GM23338 (cell line): ENCODE results near the gene SRSF5. TPM values are rescaled to one million over a fixed set of nuclear protein-coding genes. Genes with fewer than 3 reads are reported as not detected.

ENCODE experiments used
- ATAC-seq: fragments of 200-7000 bp; cut with Tn5 transposase; 3 replicates; pipeline ENCODE4 v1.9.1; 2020
- DNase-seq: peaks from one replicate; pipeline ENCODE4 v3.0.0-alpha.2; 2015; ENCODE audit warnings: low spot score
- H2AFZ ChIP-seq: fragments of 200-600 bp; sonication (generic); 2 replicates; pipeline ENCODE4 v1.8.0; 2016; ENCODE audit warnings: antibody characterized with exemption, mild to moderate bottlenecking, moderate library complexity
- H3F3A ChIP-seq: fragments of 200-600 bp; sonication (generic); replicated peaks from 2 replicates; pipeline ENCODE4 v1.8.0; 2017; ENCODE audit warnings: antibody characterized with exemption, mixed run types, low read depth
- H3K27ac ChIP-seq: fragments of 200-600 bp; sonication (generic); 2 replicates; pipeline ENCODE4 v1.6.1; 2016; ENCODE audit warnings: low read depth
- H3K27me3 ChIP-seq: fragments of 200-600 bp; sonication (generic); 2 replicates; pipeline ENCODE4 v1.8.0; 2016; ENCODE audit warnings: mild to moderate bottlenecking, mixed run types, moderate library complexity; ENCODE audit not compliant: insufficient read depth
- H3K36me3 ChIP-seq: fragments of 200-600 bp; sonication (generic); 2 replicates; pipeline ENCODE4 v1.8.0; 2016; ENCODE audit warnings: mild to moderate bottlenecking; ENCODE audit not compliant: insufficient read depth
- H3K4me1 ChIP-seq: fragments of 200-600 bp; sonication (generic); 2 replicates; pipeline ENCODE4 v1.8.0; 2016; ENCODE audit warnings: mild to moderate bottlenecking, moderate library complexity; ENCODE audit not compliant: insufficient read depth
- H3K4me2 ChIP-seq: fragments of 200-600 bp; sonication (generic); 2 replicates; pipeline ENCODE4 v1.7.1; 2017; ENCODE audit warnings: mixed run types
- H3K4me3 ChIP-seq: fragments of 200-600 bp; sonication (generic); 2 replicates; pipeline ENCODE4 v1.6.1; 2016; ENCODE audit warnings: mixed run types
- H3K79me2 ChIP-seq: fragments of 200-600 bp; sonication (generic); replicated peaks from 2 replicates; pipeline ENCODE4 v1.8.0; 2017; ENCODE audit warnings: mild to moderate bottlenecking; ENCODE audit not compliant: insufficient read depth
- H3K9me2 ChIP-seq: fragments of 200-600 bp; sonication (generic); 2 replicates; pipeline ENCODE4 v1.8.0; 2017; ENCODE audit not compliant: insufficient read depth
- H4K20me1 ChIP-seq: fragments of 200-600 bp; sonication (generic); replicated peaks from 2 replicates; pipeline ENCODE4 v1.8.0; 2017; ENCODE audit warnings: mild to moderate bottlenecking; ENCODE audit not compliant: insufficient read depth
- H3K27ac Mint-ChIP-seq: 2 replicates; pipeline ENCODE4 v1.8.0; 2020; ENCODE audit warnings: inconsistent platforms, mild to moderate bottlenecking, moderate library complexity, mixed read lengths
- H3K27me3 Mint-ChIP-seq: 3 replicates; pipeline ENCODE4 v1.8.0; 2022; ENCODE audit warnings: low read depth, mild to moderate bottlenecking, moderate library complexity, mixed read lengths, inconsistent platforms; ENCODE audit not compliant: insufficient read depth, poor library complexity
- H3K36me3 Mint-ChIP-seq: 3 replicates; pipeline ENCODE4 v1.8.0; 2021; ENCODE audit warnings: low read depth, mild to moderate bottlenecking, inconsistent platforms, moderate library complexity, mixed read lengths
- H3K4me1 Mint-ChIP-seq: 3 replicates; pipeline ENCODE4 v1.8.0; 2020; ENCODE audit warnings: mild to moderate bottlenecking, inconsistent platforms, mixed read lengths
- H3K4me3 Mint-ChIP-seq: 3 replicates; pipeline ENCODE4 v1.8.0; 2021; ENCODE audit warnings: moderate library complexity, mild to moderate bottlenecking, inconsistent platforms, mixed read lengths
- H3K9me3 Mint-ChIP-seq: 3 replicates; pipeline ENCODE4 v1.8.0; 2020; ENCODE audit warnings: moderate library complexity, mild to moderate bottlenecking, inconsistent platforms, mixed read lengths
- EZH2phosphoT487 ChIP-seq: fragments of 200-600 bp; sonication (generic); IDR thresholded peaks from one replicate; pipeline ENCODE4 v1.8.1; 2018; ENCODE audit warnings: antibody characterized with exemption; ENCODE audit not compliant: unreplicated experiment
- NANOG ChIP-seq: IDR thresholded peaks from 2 replicates; pipeline ENCODE4 v1.6.1; 2016; ENCODE audit warnings: antibody characterized with exemption, borderline replicate concordance
- polyA plus RNA-seq: library from polyadenylated mRNA; unstranded; fragments of >200 nt; fragmentation: Nextera tagmentation; extraction: Ambion mirVana; gene quantifications from 2 replicates; pipeline ENCODE4 v1.2.1, GENCODE V29; 2016
- total RNA-seq: library from RNA; depleted of rRNA; stranded (reverse); fragments of >200 nt; shearing (Covaris generic); gene quantifications from 2 replicates; pipeline ENCODE4 v1.2.3, GENCODE V29; 2014
- TF ChIP-seq, protein P1 (sequence below): IDR thresholded peaks from one replicate; pipeline ENCODE4 v1.6.1; 2018; ENCODE audit warnings: antibody characterized with exemption; ENCODE audit not compliant: unreplicated experiment
- TF ChIP-seq, protein P2 (sequence below): IDR thresholded peaks from 2 replicates; pipeline ENCODE4 v1.6.1; 2016; ENCODE audit warnings: antibody characterized with exemption
- TF ChIP-seq, protein P3 (sequence below): fragments of 250-450 bp; sonication (Bioruptor Pico); IDR thresholded peaks from 2 replicates; pipeline ENCODE4 v1.5.0; 2020; ENCODE audit warnings: mild to moderate bottlenecking, moderate library complexity

SRSF5 gene
- total and polyA plus RNA-seq, 2 experiments from 2014 or later, result 172 to 389 TPM

DNA sequence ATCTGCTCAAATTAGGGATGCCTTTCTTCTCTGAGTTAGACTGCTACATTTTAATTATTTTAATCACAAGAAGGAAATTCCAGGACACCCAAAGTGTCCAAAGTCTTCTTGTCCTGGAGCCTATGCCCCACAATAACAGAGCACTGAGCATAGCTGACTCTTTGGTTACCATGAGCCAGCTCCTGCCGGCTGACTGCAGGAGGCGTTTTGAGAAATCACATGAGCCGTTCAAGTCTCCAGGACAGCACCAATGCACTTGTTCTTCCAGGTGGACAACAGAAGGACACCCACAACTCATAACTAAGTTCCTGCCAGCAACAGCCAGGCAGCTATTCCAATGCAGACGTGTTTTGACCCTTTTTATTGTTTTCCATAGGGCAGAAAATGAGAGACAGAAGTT lies 46.0 kb upstream of the SRSF5 start:
- no peak overlapping the region for H3K27ac Mint-ChIP-seq
- Histone ChIP-seq H2AFZ (no peak overlapping the region), H3K4me2 (no peak overlapping the region), H3K27me3 (peaks cover 3% of the 10 kb centered on the region; the same call in 1 of the 2 replicates), H3K9me2 (no peaks in the 10 kb centered on the region), H4K20me1 (no peaks in the 10 kb centered on the region), H3K4me1 (no peaks in the 10 kb centered on the region), H3K36me3 (no peaks in the 10 kb centered on the region), H3K27ac (no peak overlapping the region), H3K4me3 (no peak overlapping the region), H3F3A (no peaks in the 10 kb centered on the region), H3K79me2 (no peaks in the 10 kb centered on the region)
- H3K4me1 Mint-ChIP-seq, result peaks cover 16% of the 10 kb centered on the region
- H3K9me3 Mint-ChIP-seq, result no peaks in the 10 kb centered on the region
- H3K4me3 Mint-ChIP-seq, result no peak overlapping the region
- peaks cover 8% of the 10 kb centered on the region for H3K27me3 Mint-ChIP-seq
- DNase-seq (no peak), ATAC-seq (no peak)
- TF ChIP-seq, protein P1, sequence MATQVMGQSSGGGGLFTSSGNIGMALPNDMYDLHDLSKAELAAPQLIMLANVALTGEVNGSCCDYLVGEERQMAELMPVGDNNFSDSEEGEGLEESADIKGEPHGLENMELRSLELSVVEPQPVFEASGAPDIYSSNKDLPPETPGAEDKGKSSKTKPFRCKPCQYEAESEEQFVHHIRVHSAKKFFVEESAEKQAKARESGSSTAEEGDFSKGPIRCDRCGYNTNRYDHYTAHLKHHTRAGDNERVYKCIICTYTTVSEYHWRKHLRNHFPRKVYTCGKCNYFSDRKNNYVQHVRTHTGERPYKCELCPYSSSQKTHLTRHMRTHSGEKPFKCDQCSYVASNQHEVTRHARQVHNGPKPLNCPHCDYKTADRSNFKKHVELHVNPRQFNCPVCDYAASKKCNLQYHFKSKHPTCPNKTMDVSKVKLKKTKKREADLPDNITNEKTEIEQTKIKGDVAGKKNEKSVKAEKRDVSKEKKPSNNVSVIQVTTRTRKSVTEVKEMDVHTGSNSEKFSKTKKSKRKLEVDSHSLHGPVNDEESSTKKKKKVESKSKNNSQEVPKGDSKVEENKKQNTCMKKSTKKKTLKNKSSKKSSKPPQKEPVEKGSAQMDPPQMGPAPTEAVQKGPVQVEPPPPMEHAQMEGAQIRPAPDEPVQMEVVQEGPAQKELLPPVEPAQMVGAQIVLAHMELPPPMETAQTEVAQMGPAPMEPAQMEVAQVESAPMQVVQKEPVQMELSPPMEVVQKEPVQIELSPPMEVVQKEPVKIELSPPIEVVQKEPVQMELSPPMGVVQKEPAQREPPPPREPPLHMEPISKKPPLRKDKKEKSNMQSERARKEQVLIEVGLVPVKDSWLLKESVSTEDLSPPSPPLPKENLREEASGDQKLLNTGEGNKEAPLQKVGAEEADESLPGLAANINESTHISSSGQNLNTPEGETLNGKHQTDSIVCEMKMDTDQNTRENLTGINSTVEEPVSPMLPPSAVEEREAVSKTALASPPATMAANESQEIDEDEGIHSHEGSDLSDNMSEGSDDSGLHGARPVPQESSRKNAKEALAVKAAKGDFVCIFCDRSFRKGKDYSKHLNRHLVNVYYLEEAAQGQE, result no peak
- TF ChIP-seq, protein P2, sequence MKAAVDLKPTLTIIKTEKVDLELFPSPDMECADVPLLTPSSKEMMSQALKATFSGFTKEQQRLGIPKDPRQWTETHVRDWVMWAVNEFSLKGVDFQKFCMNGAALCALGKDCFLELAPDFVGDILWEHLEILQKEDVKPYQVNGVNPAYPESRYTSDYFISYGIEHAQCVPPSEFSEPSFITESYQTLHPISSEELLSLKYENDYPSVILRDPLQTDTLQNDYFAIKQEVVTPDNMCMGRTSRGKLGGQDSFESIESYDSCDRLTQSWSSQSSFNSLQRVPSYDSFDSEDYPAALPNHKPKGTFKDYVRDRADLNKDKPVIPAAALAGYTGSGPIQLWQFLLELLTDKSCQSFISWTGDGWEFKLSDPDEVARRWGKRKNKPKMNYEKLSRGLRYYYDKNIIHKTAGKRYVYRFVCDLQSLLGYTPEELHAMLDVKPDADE, result no peak
- TF ChIP-seq NANOG, result no peak
- TF ChIP-seq, protein P3, sequence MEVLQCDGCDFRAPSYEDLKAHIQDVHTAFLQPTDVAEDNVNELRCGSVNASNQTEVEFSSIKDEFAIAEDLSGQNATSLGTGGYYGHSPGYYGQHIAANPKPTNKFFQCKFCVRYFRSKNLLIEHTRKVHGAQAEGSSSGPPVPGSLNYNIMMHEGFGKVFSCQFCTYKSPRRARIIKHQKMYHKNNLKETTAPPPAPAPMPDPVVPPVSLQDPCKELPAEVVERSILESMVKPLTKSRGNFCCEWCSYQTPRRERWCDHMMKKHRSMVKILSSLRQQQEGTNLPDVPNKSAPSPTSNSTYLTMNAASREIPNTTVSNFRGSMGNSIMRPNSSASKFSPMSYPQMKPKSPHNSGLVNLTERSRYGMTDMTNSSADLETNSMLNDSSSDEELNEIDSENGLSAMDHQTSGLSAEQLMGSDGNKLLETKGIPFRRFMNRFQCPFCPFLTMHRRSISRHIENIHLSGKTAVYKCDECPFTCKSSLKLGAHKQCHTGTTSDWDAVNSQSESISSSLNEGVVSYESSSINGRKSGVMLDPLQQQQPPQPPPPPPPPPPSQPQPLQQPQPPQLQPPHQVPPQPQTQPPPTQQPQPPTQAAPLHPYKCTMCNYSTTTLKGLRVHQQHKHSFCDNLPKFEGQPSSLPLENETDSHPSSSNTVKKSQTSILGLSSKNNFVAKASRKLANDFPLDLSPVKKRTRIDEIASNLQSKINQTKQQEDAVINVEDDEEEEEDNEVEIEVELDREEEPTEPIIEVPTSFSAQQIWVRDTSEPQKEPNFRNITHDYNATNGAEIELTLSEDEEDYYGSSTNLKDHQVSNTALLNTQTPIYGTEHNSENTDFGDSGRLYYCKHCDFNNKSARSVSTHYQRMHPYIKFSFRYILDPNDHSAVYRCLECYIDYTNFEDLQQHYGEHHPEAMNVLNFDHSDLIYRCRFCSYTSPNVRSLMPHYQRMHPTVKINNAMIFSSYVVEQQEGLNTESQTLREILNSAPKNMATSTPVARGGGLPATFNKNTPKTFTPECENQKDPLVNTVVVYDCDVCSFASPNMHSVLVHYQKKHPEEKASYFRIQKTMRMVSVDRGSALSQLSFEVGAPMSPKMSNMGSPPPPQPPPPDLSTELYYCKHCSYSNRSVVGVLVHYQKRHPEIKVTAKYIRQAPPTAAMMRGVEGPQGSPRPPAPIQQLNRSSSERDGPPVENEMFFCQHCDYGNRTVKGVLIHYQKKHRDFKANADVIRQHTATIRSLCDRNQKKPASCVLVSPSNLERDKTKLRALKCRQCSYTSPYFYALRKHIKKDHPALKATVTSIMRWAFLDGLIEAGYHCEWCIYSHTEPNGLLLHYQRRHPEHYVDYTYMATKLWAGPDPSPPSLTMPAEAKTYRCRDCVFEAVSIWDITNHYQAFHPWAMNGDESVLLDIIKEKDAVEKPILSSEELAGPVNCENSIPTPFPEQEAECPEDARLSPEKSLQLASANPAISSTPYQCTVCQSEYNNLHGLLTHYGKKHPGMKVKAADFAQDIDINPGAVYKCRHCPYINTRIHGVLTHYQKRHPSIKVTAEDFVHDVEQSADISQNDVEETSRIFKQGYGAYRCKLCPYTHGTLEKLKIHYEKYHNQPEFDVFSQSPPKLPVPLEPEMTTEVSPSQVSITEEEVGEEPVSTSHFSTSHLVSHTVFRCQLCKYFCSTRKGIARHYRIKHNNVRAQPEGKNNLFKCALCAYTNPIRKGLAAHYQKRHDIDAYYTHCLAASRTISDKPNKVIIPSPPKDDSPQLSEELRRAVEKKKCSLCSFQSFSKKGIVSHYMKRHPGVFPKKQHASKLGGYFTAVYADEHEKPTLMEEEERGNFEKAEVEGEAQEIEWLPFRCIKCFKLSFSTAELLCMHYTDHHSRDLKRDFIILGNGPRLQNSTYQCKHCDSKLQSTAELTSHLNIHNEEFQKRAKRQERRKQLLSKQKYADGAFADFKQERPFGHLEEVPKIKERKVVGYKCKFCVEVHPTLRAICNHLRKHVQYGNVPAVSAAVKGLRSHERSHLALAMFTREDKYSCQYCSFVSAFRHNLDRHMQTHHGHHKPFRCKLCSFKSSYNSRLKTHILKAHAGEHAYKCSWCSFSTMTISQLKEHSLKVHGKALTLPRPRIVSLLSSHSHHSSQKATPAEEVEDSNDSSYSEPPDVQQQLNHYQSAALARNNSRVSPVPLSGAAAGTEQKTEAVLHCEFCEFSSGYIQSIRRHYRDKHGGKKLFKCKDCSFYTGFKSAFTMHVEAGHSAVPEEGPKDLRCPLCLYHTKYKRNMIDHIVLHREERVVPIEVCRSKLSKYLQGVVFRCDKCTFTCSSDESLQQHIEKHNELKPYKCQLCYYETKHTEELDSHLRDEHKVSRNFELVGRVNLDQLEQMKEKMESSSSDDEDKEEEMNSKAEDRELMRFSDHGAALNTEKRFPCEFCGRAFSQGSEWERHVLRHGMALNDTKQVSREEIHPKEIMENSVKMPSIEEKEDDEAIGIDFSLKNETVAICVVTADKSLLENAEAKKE (CRISPR knock-in tag), result no peak
- no peak for TF ChIP-seq EZH2phosphoT487
- no peaks in the 10 kb centered on the region; the same call in 2 of the 3 replicates for H3K36me3 Mint-ChIP-seq
